NCI-H1092 treated with DMSO at 0.1 percent for 48 hours (cell line): Measurements from ENCODE around the gene HSD11B1L.
A peak's percentile ranks its signal among the peaks of the same experiment; 100 is the strongest.
"Not testable (repeated sequence)": the region's sequence is repeated elsewhere in the genome, so short reads cannot be mapped to it uniquely, and the experiment has no call there.

Experiments used
- DNase-seq: peaks from one replicate; lab custom pipeline; 2025; lab: John Stamatoyannopoulos, UW

Gene HSD11B1L

DNA sequence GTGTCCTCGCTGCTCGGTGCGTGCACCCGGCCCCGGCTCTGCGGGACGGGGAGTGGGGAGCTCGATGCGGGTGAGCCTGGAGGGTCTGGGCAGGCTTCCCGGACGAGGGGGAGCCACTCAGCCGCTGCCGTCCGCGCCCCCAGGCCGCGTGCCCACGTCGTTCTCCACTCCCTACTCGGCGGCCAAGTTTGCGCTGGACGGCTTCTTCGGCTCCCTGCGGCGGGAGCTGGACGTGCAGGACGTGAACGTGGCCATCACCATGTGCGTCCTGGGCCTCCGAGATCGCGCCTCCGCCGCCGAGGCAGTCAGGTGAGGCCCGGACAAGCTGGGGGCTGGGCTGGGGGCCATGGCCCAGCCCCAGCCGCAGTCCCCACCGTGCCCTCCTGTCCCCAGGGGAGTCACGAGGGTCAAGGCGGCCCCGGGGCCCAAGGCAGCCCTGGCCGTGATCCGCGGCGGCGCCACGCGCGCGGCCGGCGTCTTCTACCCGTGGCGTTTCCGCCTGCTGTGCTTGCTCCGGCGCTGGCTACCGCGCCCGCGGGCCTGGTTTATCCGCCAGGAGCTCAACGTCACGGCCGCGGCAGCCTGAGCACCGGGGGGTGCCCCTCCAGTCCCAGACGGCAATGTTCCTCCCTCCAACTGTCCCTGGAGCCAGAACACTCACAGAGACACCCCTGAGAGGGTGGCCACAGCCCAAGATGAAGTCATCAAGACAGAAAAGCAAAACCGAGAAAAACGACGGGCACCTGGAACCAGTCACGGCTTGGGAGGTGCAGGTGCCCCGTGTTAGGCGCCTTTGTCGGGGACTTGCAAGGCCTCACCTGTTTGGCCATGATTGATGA, 6.8 kb downstream of the HSD11B1L start:
- DNase-seq = no peak

GRCh38 chr19:5688262-5688881, 7.5 kb downstream of the HSD11B1L start:
- not testable (repeated sequence) for DNase-seq

DNA sequence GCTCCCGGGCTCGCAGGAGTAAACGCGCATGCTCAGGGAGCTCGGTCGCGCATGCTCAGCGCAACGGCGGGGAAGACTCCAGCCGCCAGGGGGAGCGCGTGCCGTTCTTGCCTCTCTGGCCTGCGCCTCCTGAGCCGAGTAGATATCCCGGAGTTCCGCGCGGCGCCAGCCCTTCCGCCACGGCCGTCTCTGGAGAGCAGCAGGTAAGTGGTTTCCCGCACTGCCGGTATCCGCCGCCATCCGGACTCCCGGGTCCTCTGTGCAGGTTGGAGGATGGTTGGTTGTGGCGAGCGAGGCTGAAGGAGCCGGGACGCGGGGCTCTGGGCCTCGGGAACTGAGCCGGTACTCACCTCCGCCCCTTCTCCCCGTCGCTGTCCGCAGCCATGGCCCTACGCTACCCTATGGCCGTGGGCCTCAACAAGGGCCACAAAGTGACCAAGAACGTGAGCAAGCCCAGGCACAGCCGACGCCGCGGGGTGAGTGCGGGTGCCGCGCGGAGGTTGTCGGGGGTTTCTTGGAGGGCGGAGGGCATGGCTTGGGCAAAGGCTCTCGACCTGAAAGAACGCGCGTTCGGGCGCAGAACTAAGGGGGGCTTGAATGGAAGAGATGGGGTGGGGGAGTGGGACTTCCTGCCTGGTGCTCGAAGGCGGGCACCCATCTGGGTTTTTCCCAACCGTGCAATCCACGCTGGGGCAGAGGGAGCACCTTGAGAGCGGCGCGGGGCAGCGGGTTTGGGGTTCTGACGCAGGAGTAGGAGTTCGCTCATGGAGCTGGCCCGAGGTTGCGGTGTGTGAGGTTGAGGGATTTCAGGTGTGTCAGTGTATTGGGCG, 9.5 kb downstream of the HSD11B1L start, which contains the start of gene RPL36:
Gene RPL36, plus strand, starts transcription at position 171 of the 830 bp plus-strand sequence. Its CDS starts 213 bp downstream, at position 384.
- peak; percentile 96 for DNase-seq

GRCh38 chr19:5690955-5691821, 10.4 kb downstream of the HSD11B1L start:
- peak; percentile 16 for DNase-seq

GRCh38 chr19:5691822-5692722, 11.2 kb downstream of the HSD11B1L start:
- no peak for DNase-seq

- no peak for DNase-seq
These were observed 11.9 kb downstream of the HSD11B1L start for GRCh38 chr19:5692723-5693194.

DNA sequence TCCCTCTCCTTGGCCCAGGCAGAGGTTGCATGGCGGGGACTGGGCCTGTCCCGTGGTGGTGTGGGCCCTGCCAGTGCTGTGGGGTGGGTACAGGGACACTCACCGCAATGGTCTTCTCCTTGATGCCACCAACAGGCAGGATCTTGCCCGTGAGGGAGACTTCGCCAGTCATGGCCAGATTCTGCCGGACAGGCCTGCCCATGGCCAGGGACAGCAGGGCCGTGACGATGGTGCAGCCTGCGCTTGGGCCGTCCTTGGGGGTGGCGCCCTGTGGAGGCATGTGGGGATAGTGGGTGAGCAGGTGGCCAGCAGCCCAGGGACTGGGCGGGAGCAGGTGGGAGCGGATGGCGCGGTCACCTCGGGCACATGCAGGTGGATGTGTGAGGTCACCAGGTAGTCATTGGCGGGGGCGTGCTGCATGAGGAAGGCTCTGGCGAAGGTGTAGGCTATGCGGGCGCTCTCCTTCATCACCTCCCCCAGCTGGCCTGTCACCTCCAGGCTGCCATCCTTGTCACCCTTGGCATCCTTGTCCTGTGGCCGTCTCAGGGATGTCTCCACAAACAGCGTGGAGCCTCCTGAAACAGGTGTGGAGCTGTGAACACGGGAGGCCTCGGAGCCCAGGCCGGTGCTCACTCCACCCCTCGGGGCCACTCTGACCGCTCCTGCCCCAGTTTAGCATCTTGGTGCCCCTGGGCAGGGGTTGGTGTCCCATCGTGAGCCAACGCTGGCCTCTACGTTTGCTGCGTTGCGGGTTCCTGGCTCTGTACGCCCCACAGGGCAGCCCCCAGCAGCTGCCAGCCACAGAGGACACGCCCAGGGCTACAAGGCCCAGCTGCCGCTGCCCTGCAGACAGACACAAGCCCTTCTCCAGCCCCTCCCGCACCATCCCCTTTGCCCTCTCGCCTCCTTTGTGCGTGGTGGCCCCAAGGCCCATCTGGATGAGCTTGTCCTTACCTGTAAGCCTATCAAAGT, 12.7 kb downstream of the HSD11B1L start:
- DNase-seq = no peak

DNA sequence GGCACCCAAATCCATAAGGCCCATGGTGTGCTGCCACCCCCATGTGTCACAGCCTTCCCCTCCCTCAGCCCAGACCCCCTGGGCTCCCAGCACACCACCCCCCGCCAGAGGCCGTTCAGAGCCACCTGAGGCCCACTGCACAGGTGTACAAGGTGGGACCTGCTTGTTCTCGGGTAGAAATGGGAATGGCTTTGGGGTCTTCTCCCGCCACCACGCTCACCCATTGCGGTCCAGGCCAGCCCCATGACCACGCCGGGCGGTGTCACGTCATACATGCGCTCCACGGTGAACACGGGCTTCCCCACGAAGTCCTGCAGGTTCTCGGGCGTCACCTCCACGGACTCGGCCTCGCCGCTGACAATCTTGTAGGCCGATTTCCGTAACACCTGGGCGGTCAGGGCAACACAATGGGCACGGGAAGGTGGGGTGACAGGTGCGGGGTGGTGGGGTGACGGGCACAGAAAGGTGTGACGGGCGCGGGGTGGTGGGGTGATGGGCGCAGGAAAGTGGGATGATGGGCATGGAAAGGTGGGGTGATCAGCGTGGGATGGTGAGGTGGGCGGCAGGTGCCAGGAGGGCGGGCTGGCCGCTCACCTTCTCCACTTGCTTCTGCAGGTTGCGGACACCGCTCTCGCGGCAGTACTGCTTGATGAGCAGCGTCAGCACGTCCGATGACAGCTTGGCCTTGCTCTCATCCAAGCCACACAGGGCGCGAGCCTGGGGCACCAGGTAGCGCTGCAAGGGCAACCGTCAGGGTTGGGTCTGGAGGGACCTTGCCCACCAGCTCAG, 13.5 kb downstream of the HSD11B1L start:
- no peak for DNase-seq

GRCh38 chr19:5694956-5695648, 14.3 kb downstream of the HSD11B1L start:
- DNase-seq = no peak

DNA sequence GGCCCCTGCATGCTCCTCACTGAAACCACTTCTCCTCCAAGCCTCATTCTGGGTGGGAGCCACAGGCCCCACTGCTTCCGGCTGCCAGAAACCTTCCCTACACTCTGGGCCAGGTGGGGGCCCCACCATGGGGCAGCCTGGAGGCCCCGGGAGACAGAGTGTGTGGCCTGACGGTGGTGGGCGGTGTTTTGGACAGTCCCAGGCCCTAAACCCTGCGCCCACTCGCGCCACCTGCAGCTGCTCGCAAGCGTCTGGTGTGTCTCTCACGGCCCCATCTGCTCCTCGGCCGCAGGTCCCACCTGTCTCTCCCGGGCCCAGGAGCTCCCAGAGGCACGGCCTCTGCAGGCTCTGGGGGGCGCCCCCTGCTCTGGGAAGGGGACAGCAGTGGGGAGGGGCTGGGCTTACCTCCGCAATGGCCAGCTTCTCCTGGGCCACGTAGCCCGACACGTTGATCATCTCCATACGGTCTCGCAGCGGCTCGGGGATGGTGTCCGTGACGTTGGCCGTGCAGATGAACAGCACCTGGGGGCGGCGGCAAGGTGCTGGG, 14.9 kb downstream of the HSD11B1L start:
- DNase-seq = no peak

DNA sequence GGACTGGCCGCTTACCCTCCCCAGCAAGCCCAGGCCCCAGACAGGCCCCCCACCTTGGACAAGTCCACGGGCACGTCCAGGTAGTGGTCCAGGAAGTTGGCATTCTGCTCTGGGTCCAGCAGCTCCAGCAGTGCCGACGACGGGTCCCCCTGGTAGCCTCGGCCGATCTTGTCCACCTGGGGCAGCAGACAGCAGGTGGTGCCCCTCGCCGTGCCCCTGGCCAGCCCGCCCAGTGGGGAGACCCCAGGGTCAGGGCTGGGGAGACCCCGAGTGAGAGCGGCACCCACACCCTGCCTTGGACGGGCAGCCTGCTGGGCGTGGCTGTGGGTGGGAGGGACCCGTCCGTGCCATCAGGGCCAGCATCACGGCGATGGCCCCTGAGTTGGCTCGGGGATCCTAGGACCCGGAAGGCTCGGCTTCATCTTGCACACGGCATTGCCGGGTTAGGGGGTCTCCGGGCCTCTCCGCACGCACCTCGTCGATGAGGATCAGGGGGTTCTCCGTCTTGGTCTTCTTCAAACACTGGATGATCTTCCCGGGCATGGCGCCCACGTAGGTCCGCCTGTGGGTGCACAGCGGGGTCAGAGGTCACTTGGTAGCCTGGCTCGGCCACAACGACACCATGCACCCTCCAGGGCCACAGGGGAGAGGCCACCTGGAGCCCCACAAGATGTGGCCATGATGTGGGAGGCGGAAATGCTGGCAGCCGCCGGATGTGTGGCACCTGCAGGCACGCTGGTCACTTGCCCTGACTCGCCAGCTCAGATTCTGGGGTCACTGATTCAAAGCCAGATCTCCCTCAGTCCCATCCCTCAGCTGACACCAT, 15.6 kb downstream of the HSD11B1L start:
- no peak for DNase-seq

DNA sequence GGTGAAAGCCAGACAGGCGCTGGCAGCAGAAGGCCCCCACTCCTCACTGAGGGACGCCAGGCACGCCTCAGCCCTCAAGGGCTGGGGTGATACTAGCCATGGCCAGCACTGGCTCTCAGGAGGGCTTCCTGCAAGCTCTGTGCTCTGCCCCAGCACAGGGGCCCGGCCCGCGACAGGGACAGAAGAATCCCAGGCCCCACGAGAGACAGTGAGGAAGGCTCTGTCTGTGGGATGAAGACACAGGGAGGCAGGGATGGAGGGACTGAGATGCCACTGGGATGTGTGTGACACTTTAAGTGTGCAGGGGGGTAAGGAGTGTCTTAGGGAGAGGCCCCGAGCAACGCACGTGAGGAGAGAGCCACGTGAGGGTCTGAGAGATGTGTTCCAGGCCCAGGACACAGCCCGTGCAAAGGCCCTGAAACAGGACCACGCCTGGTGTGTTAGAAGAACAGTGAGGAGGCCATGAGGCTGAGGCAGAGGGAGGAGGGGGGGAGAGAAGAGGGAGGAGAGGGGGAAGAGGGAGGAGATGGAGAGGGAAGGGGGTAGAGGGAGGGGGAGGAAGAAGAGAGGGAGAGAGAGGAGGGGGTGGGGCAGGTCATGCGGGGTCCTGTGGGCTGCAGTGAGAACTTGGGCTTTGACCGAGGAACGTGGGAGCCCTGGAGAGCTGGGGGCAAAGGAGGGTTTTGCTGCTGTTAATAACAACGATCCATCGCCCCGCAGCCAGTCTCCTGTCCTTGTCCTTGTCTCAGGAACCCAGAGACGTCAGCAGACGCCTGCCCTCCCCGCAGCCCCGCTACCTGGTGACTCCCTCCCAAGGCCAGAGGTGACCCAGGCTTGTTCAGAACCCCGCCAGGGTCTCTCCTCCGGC, 16.4 kb downstream of the HSD11B1L start:
- no peak for DNase-seq

DNA sequence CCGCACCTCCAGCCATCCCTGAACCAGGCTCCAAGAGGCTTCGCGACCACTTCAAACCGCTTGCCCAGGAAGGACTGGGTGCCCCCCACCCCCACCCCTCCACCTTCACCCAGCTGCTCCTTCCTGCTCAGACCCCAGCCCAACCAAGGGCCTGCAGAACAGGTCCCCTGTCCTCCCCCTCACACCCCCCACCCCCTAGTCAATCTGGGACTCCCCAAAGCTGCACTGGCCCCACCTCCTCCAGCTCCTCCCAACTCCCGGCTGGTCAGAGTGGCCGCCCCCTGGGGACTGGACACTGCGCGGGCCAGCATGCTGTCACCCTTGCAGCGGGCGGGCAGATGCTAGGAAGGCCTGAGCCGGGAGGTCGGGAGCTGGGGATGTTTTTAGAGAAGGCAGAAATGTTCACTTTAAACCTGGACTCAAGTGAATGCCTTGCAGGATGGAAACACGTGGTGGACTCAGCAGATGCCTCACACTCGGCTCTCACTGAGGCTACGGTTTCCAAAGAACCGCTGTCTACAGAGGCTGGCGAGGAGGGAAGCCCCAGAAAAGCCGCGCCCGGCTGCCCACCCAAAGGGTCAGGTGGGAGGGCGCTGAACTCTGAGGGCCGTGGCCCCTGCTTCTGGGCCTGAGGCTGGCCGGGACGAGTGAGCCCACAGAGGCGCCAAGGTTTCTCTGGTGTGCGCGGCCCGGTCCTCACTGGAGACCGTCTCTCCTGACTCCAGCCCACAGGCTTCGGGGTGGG, 17.2 kb downstream of the HSD11B1L start:
- DNase-seq = no peak

DNA sequence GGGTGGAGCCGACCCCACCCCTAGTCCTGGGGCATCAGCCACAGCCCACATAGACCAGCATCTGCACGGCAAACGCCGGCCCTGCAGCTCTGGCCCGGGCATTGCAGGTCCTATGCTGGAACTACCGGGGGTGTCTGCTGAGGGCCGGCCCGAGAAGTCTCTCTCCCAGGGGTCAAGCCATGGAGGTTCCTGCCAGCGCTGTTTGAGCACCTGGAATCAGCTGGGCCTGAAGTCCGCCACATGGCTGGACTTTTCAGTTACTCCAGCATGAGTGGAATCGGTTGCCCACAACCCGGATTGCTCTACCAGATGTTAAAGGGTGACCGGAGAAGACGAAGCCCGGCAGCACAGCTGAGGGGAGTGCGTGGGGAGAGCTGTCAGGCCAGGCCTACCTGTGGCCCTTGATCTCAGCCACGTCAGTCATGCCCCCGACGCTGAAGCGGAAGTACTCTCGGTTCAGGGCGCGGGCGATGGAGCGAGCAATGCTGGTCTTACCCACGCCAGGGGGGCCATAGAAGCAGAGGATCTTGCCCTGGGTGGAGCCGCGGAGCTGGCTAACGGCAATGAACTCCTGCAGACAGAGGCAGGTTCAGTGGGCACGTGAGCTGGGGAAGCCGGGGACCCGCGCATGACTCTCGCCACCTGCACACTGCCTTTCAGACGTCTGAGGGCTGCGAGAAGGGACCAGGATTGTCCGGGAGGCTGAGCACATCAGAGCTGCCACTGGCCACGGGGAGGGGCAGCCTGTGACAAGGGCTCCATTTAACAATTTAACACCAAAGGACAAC, 18.0 kb downstream of the HSD11B1L start:
- no peak for DNase-seq
